Measurements from ENCODE around the gene GPX2. TPM values are rescaled to one million over a fixed set of nuclear protein-coding genes. Genes with fewer than 3 reads are reported as not detected.
A peak's percentile ranks its signal among the peaks of the same experiment; 100 is the strongest.

Gene GPX2
- total RNA-seq (2014; rRNA removed; shearing (Covaris generic)) (1.8 and 2.2 TPM in 2 replicates), polyA plus RNA-seq (2016; fragmentation: Nextera tagmentation; extraction: Ambion mirVana) (0.78 TPM in 2 replicates)
- long read RNA-seq = 0 reads

DNA sequence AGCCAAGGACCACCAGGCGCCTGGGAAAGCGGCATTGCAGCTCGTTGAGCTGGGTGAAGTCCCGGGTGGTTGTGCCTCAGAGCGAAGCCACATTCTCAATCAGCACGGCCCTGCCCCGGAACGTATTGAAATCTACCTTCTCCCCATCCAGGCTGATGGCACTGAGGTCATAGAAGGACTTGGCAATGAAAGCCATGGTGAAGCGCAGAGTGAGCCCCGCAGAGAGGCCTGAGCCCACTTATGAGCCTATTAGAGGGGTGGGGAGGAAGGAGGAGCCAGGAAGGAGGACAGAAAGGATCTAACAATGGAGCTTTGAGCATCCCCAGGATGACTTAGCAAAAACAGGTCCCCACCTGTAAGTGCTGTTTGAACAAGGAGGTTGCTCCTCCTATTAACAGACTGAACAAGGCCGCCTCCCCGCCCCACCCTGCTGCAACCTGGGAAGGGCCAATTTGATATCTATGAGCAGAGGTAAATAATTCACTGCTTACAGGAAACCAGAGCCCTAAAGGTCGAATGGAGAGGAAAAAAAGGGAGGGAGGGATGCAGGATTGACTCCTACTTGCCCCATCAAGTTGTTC, at the start of gene GPX2:
GPX2 (minus strand) TSS at position 215 of the 581 bp plus-strand sequence; CDS start at position 196, 19 bp downstream.
- peak within 1 kb of the TSS; percentile 64; the same call in 1 of the 2 replicates for H3K27ac ChIP-seq (ENCODE audit: low read depth)
- no peak within 1 kb of the TSS for H3K4me3 ChIP-seq
- ATAC-seq = peak; percentile 35
- H3K36me3 ChIP-seq (ENCODE audit: insufficient read depth) = no peaks in the 10 kb centered on the region
- H3K27me3 ChIP-seq (ENCODE audit: insufficient read depth) = no peaks in the 10 kb centered on the region
- H3K27ac Mint-ChIP-seq = peak within 1 kb of the TSS; percentile 88
- H3K4me1 Mint-ChIP-seq = peaks cover 23% of the 10 kb centered on the region
- no peak within 1 kb of the TSS for H3K4me3 Mint-ChIP-seq
- no peak for TF ChIP-seq CREB1 (CRISPR knock-in tag; IDR thresholded peaks at IDR 0.05; ENCODE audit: low read depth)
- no peak for TF ChIP-seq EZH2 (IDR thresholded peaks at IDR 0.05; ENCODE audit: low read depth, unreplicated experiment)
- TF ChIP-seq, protein P1, sequence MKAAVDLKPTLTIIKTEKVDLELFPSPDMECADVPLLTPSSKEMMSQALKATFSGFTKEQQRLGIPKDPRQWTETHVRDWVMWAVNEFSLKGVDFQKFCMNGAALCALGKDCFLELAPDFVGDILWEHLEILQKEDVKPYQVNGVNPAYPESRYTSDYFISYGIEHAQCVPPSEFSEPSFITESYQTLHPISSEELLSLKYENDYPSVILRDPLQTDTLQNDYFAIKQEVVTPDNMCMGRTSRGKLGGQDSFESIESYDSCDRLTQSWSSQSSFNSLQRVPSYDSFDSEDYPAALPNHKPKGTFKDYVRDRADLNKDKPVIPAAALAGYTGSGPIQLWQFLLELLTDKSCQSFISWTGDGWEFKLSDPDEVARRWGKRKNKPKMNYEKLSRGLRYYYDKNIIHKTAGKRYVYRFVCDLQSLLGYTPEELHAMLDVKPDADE (IDR thresholded peaks at IDR 0.05) = no peak
- TF ChIP-seq, protein P2, sequence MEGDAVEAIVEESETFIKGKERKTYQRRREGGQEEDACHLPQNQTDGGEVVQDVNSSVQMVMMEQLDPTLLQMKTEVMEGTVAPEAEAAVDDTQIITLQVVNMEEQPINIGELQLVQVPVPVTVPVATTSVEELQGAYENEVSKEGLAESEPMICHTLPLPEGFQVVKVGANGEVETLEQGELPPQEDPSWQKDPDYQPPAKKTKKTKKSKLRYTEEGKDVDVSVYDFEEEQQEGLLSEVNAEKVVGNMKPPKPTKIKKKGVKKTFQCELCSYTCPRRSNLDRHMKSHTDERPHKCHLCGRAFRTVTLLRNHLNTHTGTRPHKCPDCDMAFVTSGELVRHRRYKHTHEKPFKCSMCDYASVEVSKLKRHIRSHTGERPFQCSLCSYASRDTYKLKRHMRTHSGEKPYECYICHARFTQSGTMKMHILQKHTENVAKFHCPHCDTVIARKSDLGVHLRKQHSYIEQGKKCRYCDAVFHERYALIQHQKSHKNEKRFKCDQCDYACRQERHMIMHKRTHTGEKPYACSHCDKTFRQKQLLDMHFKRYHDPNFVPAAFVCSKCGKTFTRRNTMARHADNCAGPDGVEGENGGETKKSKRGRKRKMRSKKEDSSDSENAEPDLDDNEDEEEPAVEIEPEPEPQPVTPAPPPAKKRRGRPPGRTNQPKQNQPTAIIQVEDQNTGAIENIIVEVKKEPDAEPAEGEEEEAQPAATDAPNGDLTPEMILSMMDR (conservative IDR thresholded peaks at IDR 0.05; ENCODE audit: low read depth in 2 of 2) = no peak
- TF ChIP-seq, protein P3, sequence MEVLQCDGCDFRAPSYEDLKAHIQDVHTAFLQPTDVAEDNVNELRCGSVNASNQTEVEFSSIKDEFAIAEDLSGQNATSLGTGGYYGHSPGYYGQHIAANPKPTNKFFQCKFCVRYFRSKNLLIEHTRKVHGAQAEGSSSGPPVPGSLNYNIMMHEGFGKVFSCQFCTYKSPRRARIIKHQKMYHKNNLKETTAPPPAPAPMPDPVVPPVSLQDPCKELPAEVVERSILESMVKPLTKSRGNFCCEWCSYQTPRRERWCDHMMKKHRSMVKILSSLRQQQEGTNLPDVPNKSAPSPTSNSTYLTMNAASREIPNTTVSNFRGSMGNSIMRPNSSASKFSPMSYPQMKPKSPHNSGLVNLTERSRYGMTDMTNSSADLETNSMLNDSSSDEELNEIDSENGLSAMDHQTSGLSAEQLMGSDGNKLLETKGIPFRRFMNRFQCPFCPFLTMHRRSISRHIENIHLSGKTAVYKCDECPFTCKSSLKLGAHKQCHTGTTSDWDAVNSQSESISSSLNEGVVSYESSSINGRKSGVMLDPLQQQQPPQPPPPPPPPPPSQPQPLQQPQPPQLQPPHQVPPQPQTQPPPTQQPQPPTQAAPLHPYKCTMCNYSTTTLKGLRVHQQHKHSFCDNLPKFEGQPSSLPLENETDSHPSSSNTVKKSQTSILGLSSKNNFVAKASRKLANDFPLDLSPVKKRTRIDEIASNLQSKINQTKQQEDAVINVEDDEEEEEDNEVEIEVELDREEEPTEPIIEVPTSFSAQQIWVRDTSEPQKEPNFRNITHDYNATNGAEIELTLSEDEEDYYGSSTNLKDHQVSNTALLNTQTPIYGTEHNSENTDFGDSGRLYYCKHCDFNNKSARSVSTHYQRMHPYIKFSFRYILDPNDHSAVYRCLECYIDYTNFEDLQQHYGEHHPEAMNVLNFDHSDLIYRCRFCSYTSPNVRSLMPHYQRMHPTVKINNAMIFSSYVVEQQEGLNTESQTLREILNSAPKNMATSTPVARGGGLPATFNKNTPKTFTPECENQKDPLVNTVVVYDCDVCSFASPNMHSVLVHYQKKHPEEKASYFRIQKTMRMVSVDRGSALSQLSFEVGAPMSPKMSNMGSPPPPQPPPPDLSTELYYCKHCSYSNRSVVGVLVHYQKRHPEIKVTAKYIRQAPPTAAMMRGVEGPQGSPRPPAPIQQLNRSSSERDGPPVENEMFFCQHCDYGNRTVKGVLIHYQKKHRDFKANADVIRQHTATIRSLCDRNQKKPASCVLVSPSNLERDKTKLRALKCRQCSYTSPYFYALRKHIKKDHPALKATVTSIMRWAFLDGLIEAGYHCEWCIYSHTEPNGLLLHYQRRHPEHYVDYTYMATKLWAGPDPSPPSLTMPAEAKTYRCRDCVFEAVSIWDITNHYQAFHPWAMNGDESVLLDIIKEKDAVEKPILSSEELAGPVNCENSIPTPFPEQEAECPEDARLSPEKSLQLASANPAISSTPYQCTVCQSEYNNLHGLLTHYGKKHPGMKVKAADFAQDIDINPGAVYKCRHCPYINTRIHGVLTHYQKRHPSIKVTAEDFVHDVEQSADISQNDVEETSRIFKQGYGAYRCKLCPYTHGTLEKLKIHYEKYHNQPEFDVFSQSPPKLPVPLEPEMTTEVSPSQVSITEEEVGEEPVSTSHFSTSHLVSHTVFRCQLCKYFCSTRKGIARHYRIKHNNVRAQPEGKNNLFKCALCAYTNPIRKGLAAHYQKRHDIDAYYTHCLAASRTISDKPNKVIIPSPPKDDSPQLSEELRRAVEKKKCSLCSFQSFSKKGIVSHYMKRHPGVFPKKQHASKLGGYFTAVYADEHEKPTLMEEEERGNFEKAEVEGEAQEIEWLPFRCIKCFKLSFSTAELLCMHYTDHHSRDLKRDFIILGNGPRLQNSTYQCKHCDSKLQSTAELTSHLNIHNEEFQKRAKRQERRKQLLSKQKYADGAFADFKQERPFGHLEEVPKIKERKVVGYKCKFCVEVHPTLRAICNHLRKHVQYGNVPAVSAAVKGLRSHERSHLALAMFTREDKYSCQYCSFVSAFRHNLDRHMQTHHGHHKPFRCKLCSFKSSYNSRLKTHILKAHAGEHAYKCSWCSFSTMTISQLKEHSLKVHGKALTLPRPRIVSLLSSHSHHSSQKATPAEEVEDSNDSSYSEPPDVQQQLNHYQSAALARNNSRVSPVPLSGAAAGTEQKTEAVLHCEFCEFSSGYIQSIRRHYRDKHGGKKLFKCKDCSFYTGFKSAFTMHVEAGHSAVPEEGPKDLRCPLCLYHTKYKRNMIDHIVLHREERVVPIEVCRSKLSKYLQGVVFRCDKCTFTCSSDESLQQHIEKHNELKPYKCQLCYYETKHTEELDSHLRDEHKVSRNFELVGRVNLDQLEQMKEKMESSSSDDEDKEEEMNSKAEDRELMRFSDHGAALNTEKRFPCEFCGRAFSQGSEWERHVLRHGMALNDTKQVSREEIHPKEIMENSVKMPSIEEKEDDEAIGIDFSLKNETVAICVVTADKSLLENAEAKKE (CRISPR knock-in tag; IDR thresholded peaks at IDR 0.05) = no peak
- no peak for TF ChIP-seq JUNB (IDR thresholded peaks at IDR 0.05; ENCODE audit: unreplicated experiment)
- TF ChIP-seq POLR2AphosphoS5 (IDR thresholded peaks at IDR 0.05; ENCODE audit: low read depth) = no peak
- TF ChIP-seq STAT1 (IDR thresholded peaks at IDR 0.05; ENCODE audit: unreplicated experiment) = no peak
- no peak for TF ChIP-seq ZNF114 (CRISPR knock-in tag; IDR thresholded peaks at IDR 0.05)
- TF ChIP-seq EZH2phosphoT487 (IDR thresholded peaks at IDR 0.05; ENCODE audit: unreplicated experiment) = no peak
- TF ChIP-seq NANOG (IDR thresholded peaks at IDR 0.05; ENCODE audit: borderline replicate concordance) = no peak
- TF ChIP-seq, protein P4, sequence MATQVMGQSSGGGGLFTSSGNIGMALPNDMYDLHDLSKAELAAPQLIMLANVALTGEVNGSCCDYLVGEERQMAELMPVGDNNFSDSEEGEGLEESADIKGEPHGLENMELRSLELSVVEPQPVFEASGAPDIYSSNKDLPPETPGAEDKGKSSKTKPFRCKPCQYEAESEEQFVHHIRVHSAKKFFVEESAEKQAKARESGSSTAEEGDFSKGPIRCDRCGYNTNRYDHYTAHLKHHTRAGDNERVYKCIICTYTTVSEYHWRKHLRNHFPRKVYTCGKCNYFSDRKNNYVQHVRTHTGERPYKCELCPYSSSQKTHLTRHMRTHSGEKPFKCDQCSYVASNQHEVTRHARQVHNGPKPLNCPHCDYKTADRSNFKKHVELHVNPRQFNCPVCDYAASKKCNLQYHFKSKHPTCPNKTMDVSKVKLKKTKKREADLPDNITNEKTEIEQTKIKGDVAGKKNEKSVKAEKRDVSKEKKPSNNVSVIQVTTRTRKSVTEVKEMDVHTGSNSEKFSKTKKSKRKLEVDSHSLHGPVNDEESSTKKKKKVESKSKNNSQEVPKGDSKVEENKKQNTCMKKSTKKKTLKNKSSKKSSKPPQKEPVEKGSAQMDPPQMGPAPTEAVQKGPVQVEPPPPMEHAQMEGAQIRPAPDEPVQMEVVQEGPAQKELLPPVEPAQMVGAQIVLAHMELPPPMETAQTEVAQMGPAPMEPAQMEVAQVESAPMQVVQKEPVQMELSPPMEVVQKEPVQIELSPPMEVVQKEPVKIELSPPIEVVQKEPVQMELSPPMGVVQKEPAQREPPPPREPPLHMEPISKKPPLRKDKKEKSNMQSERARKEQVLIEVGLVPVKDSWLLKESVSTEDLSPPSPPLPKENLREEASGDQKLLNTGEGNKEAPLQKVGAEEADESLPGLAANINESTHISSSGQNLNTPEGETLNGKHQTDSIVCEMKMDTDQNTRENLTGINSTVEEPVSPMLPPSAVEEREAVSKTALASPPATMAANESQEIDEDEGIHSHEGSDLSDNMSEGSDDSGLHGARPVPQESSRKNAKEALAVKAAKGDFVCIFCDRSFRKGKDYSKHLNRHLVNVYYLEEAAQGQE (IDR thresholded peaks at IDR 0.05; ENCODE audit: unreplicated experiment) = no peak
- no peak for TF ChIP-seq ZNF331 (CRISPR knock-in tag; IDR thresholded peaks at IDR 0.05; ENCODE audit: low read depth)
- no peak for DNase-seq (ENCODE audit: low spot score)
- H4K20me1 ChIP-seq (replicated peaks; ENCODE audit: insufficient read depth) = no peaks in the 10 kb centered on the region
- H3K4me1 ChIP-seq (ENCODE audit: insufficient read depth) = peaks cover 21% of the 10 kb centered on the region
- no peaks in the 10 kb centered on the region for H3K9me2 ChIP-seq (ENCODE audit: insufficient read depth)
- H3K27me3 Mint-ChIP-seq (ENCODE audit: insufficient read depth, low read depth, poor library complexity) = peaks cover 1% of the 10 kb centered on the region
- H3K79me2 ChIP-seq (replicated peaks; ENCODE audit: insufficient read depth) = no peaks in the 10 kb centered on the region
- H3K9me3 Mint-ChIP-seq = no peaks in the 10 kb centered on the region
- no peaks in the 10 kb centered on the region for H3F3A ChIP-seq (replicated peaks; ENCODE audit: low read depth)
- H2AFZ ChIP-seq = no peak within 1 kb of the TSS
- peaks cover 5% of the 10 kb centered on the region; the same call in 1 of the 3 replicates for H3K36me3 Mint-ChIP-seq (ENCODE audit: low read depth)
- H3K4me2 ChIP-seq = 0 out of 2 replicates have a peak within 1 kb of the TSS, but pooled peaks have one; percentile 40

Measured in GM23338 (cell line).